PC-3 (cell line): ENCODE data around the gene LSM12.

ENCODE experiments used
- EZH2 ChIP-seq: fragments of 300-600 bp; sonication (generic); IDR thresholded peaks from one replicate; pipeline ENCODE4 v1.6.1; 2017; ENCODE audit warnings: antibody characterized with exemption, mild to moderate bottlenecking, low read length; ENCODE audit not compliant: unreplicated experiment
- TF ChIP-seq, protein P1 (sequence below): fragments of 300-600 bp; sonication (generic); conservative IDR thresholded peaks from 2 replicates; pipeline ENCODE4 v1.5.1; 2017; ENCODE audit warnings: antibody characterized with exemption, low read depth, mild to moderate bottlenecking, low read length

DNA sequence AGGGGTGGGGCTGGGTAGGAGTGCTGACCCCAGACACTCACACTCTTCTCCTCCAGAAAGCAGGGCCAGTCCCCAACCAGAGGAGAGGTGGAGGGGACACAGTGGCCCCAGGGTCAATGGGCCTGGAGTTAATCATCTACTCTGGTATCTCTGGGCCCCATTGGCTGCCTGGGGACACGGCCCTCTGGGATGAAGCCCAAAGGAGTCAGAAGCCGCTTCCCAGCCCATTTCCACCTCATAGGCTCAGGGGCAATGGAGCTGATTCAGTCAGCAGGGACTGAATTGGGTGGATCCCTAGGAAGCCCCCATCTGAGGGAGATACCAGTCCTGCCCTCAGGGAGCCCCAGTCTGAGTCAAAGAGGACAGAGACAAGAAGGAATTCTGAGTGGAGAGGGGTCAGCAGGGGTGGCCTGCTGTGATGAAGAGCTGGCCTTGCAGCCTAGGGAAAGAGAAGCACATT lies 65.0 kb downstream of the LSM12 start:
- TF ChIP-seq EZH2, result no peak
- TF ChIP-seq, protein P1, sequence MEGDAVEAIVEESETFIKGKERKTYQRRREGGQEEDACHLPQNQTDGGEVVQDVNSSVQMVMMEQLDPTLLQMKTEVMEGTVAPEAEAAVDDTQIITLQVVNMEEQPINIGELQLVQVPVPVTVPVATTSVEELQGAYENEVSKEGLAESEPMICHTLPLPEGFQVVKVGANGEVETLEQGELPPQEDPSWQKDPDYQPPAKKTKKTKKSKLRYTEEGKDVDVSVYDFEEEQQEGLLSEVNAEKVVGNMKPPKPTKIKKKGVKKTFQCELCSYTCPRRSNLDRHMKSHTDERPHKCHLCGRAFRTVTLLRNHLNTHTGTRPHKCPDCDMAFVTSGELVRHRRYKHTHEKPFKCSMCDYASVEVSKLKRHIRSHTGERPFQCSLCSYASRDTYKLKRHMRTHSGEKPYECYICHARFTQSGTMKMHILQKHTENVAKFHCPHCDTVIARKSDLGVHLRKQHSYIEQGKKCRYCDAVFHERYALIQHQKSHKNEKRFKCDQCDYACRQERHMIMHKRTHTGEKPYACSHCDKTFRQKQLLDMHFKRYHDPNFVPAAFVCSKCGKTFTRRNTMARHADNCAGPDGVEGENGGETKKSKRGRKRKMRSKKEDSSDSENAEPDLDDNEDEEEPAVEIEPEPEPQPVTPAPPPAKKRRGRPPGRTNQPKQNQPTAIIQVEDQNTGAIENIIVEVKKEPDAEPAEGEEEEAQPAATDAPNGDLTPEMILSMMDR, result no peak
